Neural cell (in vitro differentiated cells): ENCODE data around the gene MUSK. TPM values are rescaled to one million over a fixed set of nuclear protein-coding genes. Genes with fewer than 3 reads are reported as not detected.

ENCODE experiments used
- H2AFZ ChIP-seq: fragments of 200-600, 300-800 bp; sonication (generic), shearing (Covaris generic); 2 replicates; pipeline ENCODE4 v1.6.0; 2014; ENCODE audit warnings: low read depth, mild to moderate bottlenecking, antibody characterized with exemption, low read length, moderate library complexity
- H3F3A ChIP-seq: fragments of 200-600 bp; shearing (Covaris generic); 2 replicates; pipeline ENCODE4 v1.6.1; 2016; ENCODE audit warnings: mild to moderate bottlenecking, moderate library complexity, mixed read lengths, antibody characterized with exemption, low read length; ENCODE audit not compliant: insufficient read depth, poor library complexity, severe bottlenecking
- H3K27ac ChIP-seq: fragments of 200-600, 300-800 bp; sonication (generic), shearing (Covaris generic); 2 replicates; pipeline ENCODE4 v1.5.1; 2014; ENCODE audit warnings: mild to moderate bottlenecking, low read length, moderate library complexity
- H3K27me3 ChIP-seq: fragments of 300-800, 200-600 bp; sonication (generic), shearing (Covaris generic); 2 replicates; pipeline ENCODE4 v1.6.0; 2014; ENCODE audit warnings: mild to moderate bottlenecking, low read depth, low read length, moderate library complexity; ENCODE audit not compliant: insufficient read depth
- H3K36me3 ChIP-seq: fragments of 300-800, 200-600 bp; sonication (generic), shearing (Covaris generic); 2 replicates; pipeline ENCODE4 v1.5.1; 2014; ENCODE audit warnings: mild to moderate bottlenecking, antibody characterized with exemption, low read length, moderate library complexity; ENCODE audit not compliant: insufficient read depth
- H3K4me2 ChIP-seq: fragments of 300-800, 200-600 bp; sonication (generic), shearing (Covaris generic); 2 replicates; pipeline ENCODE4 v1.6.0; 2014; ENCODE audit warnings: mild to moderate bottlenecking, low read length
- H3K4me3 ChIP-seq: fragments of 300-800, 200-600 bp; sonication (generic), shearing (Covaris generic); 2 replicates; pipeline ENCODE4 v1.5.1; 2014; ENCODE audit warnings: mild to moderate bottlenecking, low read length, moderate library complexity
- H3K79me2 ChIP-seq: fragments of 200-600 bp; shearing (Covaris generic); replicated peaks from 2 replicates; pipeline ENCODE4 v1.6.0; 2014; ENCODE audit warnings: mild to moderate bottlenecking, low read length, moderate library complexity; ENCODE audit not compliant: insufficient read depth
- H3K9ac ChIP-seq: fragments of 300-800, 200-600 bp; sonication (generic), shearing (Covaris generic); 2 replicates; pipeline ENCODE4 v1.6.1; 2016; ENCODE audit warnings: mild to moderate bottlenecking, low read length, mixed read lengths
- H3K9me2 ChIP-seq: fragments of 200-600 bp; shearing (Covaris generic); 2 replicates; pipeline ENCODE4 v1.6.1; 2016; ENCODE audit warnings: mild to moderate bottlenecking, low read length, mixed read lengths; ENCODE audit not compliant: insufficient read depth
- H3K9me3 ChIP-seq: fragments of 200-600, 300-800 bp; sonication (generic), shearing (Covaris generic); 2 replicates; pipeline ENCODE4 v1.6.1; 2016; ENCODE audit warnings: mild to moderate bottlenecking, mixed run types, low read length, moderate library complexity, mixed read lengths
- H4K20me1 ChIP-seq: fragments of 200-600 bp; shearing (Covaris generic); 2 replicates; pipeline ENCODE4 v1.6.1; 2016; ENCODE audit warnings: mild to moderate bottlenecking, mixed run types; ENCODE audit not compliant: insufficient read depth
- CTCF ChIP-seq: fragments of 450-650 bp; IDR thresholded peaks from 2 replicates; pipeline ENCODE4 v1.5.1; 2014; ENCODE audit warnings: antibody characterized with exemption, mild to moderate bottlenecking, moderate library complexity; ENCODE audit not compliant: poor library complexity, severe bottlenecking
- EP300 ChIP-seq: fragments of 450-650 bp; conservative IDR thresholded peaks from 2 replicates; pipeline ENCODE4 v1.6.1; 2014; ENCODE audit warnings: antibody characterized with exemption, mild to moderate bottlenecking, moderate library complexity; ENCODE audit not compliant: poor library complexity, severe bottlenecking
- EZH2 ChIP-seq: fragments of 200-600, 300-800 bp; shearing (Covaris generic), sonication (generic); IDR thresholded peaks from 2 replicates; pipeline ENCODE4 v1.6.1; 2014; ENCODE audit warnings: antibody characterized with exemption, low read length, borderline replicate concordance, mild to moderate bottlenecking; ENCODE audit not compliant: insufficient read depth, poor library complexity, severe bottlenecking
- MXI1 ChIP-seq: fragments of 450-650 bp; conservative IDR thresholded peaks from 2 replicates; pipeline ENCODE4 v1.6.1; 2014; ENCODE audit warnings: antibody characterized with exemption, mild to moderate bottlenecking; ENCODE audit not compliant: poor library complexity, severe bottlenecking
- POLR2AphosphoS5 ChIP-seq: IDR thresholded peaks from 2 replicates; pipeline ENCODE4 v1.6.1; 2012
- RAD21 ChIP-seq: fragments of 450-650 bp; conservative IDR thresholded peaks from 2 replicates; pipeline ENCODE4 v1.6.1; 2014; ENCODE audit warnings: antibody characterized with exemption, mild to moderate bottlenecking, moderate library complexity
- REST ChIP-seq: IDR thresholded peaks from 2 replicates; pipeline ENCODE4 v1.6.1; 2012; ENCODE audit warnings: borderline replicate concordance
- SMC3 ChIP-seq: fragments of 450-650 bp; conservative IDR thresholded peaks from 2 replicates; pipeline ENCODE4 v1.6.1; 2014; ENCODE audit warnings: antibody characterized with exemption, mild to moderate bottlenecking, moderate library complexity; ENCODE audit not compliant: poor library complexity
- TAF1 ChIP-seq: IDR thresholded peaks from 2 replicates; pipeline ENCODE4 v1.6.1; 2012; ENCODE audit warnings: low read depth
- polyA plus RNA-seq: library from polyadenylated mRNA; depleted of rRNA; stranded (reverse); fragments of >200 nt; gene quantifications from 2 replicates; pipeline ENCODE4 v1.2.3, GENCODE V29; 2014

The MUSK gene
- polyA plus RNA-seq, 1 donor from 2014 or later: not detected

GRCh38 chr9:110807956-110808598 is 139.5 kb downstream of the MUSK start:
- H3K9me2 ChIP-seq: no peaks in the 10 kb centered on the region
- H3K4me2 ChIP-seq: no peak overlapping the region
- H3K36me3 ChIP-seq: no peaks in the 10 kb centered on the region
- H3K27me3 ChIP-seq: no peaks in the 10 kb centered on the region
- no peak overlapping the region for H3K27ac ChIP-seq
- H3K79me2 ChIP-seq: no peaks in the 10 kb centered on the region
- H3K9me3 ChIP-seq: no peaks in the 10 kb centered on the region
- TF ChIP-seq REST (no peak), EP300 (no peak), SMC3 (no peak), EZH2 (no peak), TAF1 (no peak), POLR2AphosphoS5 (no peak), RAD21 (no peak), CTCF (no peak), MXI1 (no peak)
- H4K20me1 ChIP-seq: no peaks in the 10 kb centered on the region
- H3K4me3 ChIP-seq: no peak overlapping the region
- H3K9ac ChIP-seq: no peak overlapping the region
- no peaks in the 10 kb centered on the region for H3F3A ChIP-seq
- no peak overlapping the region for H2AFZ ChIP-seq

GRCh38 chr9:110808599-110808980 is 140.0 kb downstream of the MUSK start:
- Histone ChIP-seq H2AFZ (no peak overlapping the region), H4K20me1 (no peaks in the 10 kb centered on the region), H3K36me3 (no peaks in the 10 kb centered on the region)

More at GRCh38 chr9:110808599-110808980, 140.0 kb downstream of the MUSK start:
- Histone ChIP-seq H3K27ac (no peak overlapping the region), H3F3A (no peaks in the 10 kb centered on the region), H3K9me3 (no peaks in the 10 kb centered on the region), H3K27me3 (no peaks in the 10 kb centered on the region), H3K9ac (no peak overlapping the region), H3K4me2 (no peak overlapping the region), H3K79me2 (no peaks in the 10 kb centered on the region), H3K9me2 (no peaks in the 10 kb centered on the region), H3K4me3 (no peak overlapping the region)
- TF ChIP-seq EZH2 (no peak), CTCF (no peak), RAD21 (no peak), POLR2AphosphoS5 (no peak), REST (no peak), SMC3 (no peak), TAF1 (no peak), EP300 (no peak), MXI1 (no peak)
